ENCODE measurements around the gene FUT8.

Gene FUT8

GRCh38 chr14:65487783-65488494, 75.4 kb downstream of the FUT8 start:
- H3K4me3 ChIP-seq (ENCODE audit: low read depth, low read length) = no peak overlapping the region

GRCh38 chr14:65491274-65491673, 78.7 kb downstream of the FUT8 start:
- H3K4me3 ChIP-seq (ENCODE audit: low read depth, low read length) = no peak overlapping the region

- no peak overlapping the region for H3K4me3 ChIP-seq (ENCODE audit: low read depth, low read length)
Observed at GRCh38 chr14:65492266-65492665, 79.7 kb downstream of the FUT8 start.

GRCh38 chr14:65495196-65495595, 82.7 kb downstream of the FUT8 start:
- H3K4me3 ChIP-seq (ENCODE audit: low read depth, low read length) = no peak overlapping the region

GRCh38 chr14:65496178-65496993, 83.9 kb downstream of the FUT8 start:
- H3K4me3 ChIP-seq (ENCODE audit: low read depth, low read length) = no peak overlapping the region

- no peak overlapping the region for H3K4me3 ChIP-seq (ENCODE audit: low read depth, low read length)
Observed at GRCh38 chr14:65499138-65499537, 86.6 kb downstream of the FUT8 start.

GRCh38 chr14:65500075-65500474, 87.5 kb downstream of the FUT8 start:
- H3K4me3 ChIP-seq (ENCODE audit: low read depth, low read length) = no peak overlapping the region

GRCh38 chr14:65501328-65501727, 88.8 kb downstream of the FUT8 start:
- H3K4me3 ChIP-seq (ENCODE audit: low read depth, low read length) = no peak overlapping the region

- H3K4me3 ChIP-seq (ENCODE audit: low read depth, low read length) = no peak overlapping the region
Observed at GRCh38 chr14:65502676-65503124, 90.2 kb downstream of the FUT8 start.

GRCh38 chr14:65503771-65504170, 91.2 kb downstream of the FUT8 start:
- no peak overlapping the region for H3K4me3 ChIP-seq (ENCODE audit: low read depth, low read length)

- H3K4me3 ChIP-seq (ENCODE audit: low read depth, low read length) = no peak overlapping the region
Observed at GRCh38 chr14:65506801-65507200, 94.3 kb downstream of the FUT8 start.

GRCh38 chr14:65509842-65510241, 97.3 kb downstream of the FUT8 start:
- H3K4me3 ChIP-seq (ENCODE audit: low read depth, low read length) = no peak overlapping the region

- H3K4me3 ChIP-seq (ENCODE audit: low read depth, low read length) = no peak overlapping the region
Observed at GRCh38 chr14:65513671-65514070, 101.1 kb downstream of the FUT8 start.

- no peak overlapping the region for H3K4me3 ChIP-seq (ENCODE audit: low read depth, low read length)
Observed at GRCh38 chr14:65517635-65518542, 105.4 kb downstream of the FUT8 start.

GRCh38 chr14:65528069-65528468, 115.5 kb downstream of the FUT8 start:
- no peak overlapping the region for H3K4me3 ChIP-seq (ENCODE audit: low read depth, low read length)

- no peak overlapping the region for H3K4me3 ChIP-seq (ENCODE audit: low read depth, low read length)
Observed at GRCh38 chr14:65531148-65531547, 118.6 kb downstream of the FUT8 start.

- no peak overlapping the region for H3K4me3 ChIP-seq (ENCODE audit: low read depth, low read length)
Observed at GRCh38 chr14:65533736-65534404, 121.3 kb downstream of the FUT8 start.

GRCh38 chr14:65536781-65537423, 124.4 kb downstream of the FUT8 start:
- H3K4me3 ChIP-seq (ENCODE audit: low read depth, low read length) = no peak overlapping the region

GRCh38 chr14:65548878-65549277, 136.3 kb downstream of the FUT8 start:
- H3K4me3 ChIP-seq (ENCODE audit: low read depth, low read length) = no peak overlapping the region

GRCh38 chr14:65549429-65549828, 136.9 kb downstream of the FUT8 start:
- H3K4me3 ChIP-seq (ENCODE audit: low read depth, low read length) = no peak overlapping the region
